Tibial nerve (tissue), 4 donors: Measurements from ENCODE around the gene GAK.

Experiments used
- CTCF ChIP-seq, 5 experiments: fragments of 200-600 bp in 3 of 5; fragments of 450-650 bp in 2 of 5; sonication (generic) in 3 of 5; IDR thresholded peaks; one replicate each; pipeline ENCODE4 v1.5.1; 2016 to 2019; ENCODE audit warnings: antibody characterized with exemption in 5 of 5, mild to moderate bottlenecking in 3 of 5, moderate library complexity in 2 of 5
- EP300 ChIP-seq, 2 donors: sonication (generic); formaldehyde crosslinking; IDR thresholded peaks; one replicate each; pipeline ENCODE4 v1.6.1; 2017; ENCODE audit warnings: antibody characterized with exemption in 2 of 2, mild to moderate bottlenecking in 1 of 2
- POLR2A ChIP-seq, 2 donors: fragments of 450-650 bp; IDR thresholded peaks; one replicate each; pipeline ENCODE4 v1.6.1; 2017; ENCODE audit warnings: antibody characterized with exemption in 2 of 2, mild to moderate bottlenecking in 2 of 2, moderate library complexity in 2 of 2

GRCh38 chr4:882646-883045, 49.5 kb downstream of the GAK start:
- TF ChIP-seq EP300 (IDR thresholded peaks at IDR 0.05) (no peak), CTCF (IDR thresholded peaks at IDR 0.05) (no peak), POLR2A (IDR thresholded peaks at IDR 0.05) (no peak)
